ENCODE results near the gene HAPLN2.
"Not testable (repeated sequence)": the region's sequence is repeated elsewhere in the genome, so short reads cannot be mapped to it uniquely, and the experiment has no call there.

HAPLN2 gene

DNA sequence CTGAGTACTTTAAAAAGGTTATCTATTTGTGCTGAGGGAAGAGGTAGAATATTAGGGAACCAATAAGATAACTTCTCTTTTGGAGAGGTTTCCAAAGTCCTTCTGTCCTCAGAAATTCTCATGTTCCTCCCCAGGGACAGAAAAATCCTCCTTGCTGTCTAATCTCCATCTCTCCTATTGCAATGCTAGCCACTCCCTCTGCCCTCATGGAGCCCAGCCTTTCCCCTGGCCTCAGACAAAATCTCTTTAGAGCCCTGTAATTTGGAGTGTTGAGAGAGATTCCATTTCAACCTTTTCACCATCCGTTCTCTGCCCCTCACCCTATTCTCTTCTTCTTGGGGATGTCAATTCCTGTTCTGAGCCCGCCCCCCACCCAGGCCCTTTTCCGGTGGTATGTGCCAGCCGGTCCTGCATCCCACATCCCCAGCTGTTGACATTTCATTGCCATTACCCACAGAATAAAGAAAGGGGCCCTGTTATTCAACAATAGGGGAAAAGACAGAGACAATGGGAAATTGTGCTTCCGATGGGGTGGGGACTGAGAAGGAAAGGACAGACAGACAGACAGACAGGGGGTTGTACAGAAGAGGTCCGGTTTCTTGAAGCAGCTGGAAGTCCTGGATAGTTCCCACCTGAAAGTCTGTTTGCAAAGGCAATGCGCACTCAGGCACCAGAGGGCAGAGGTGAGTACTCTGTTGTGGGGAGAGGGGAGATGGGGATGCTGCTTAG, at the start of gene HAPLN2:
Gene HAPLN2 (plus strand): TSS at position 563 of the 729 bp plus-strand sequence. CDS start 4,076 bp downstream, outside the sequence.
- DNase-seq, result no peak

DNA sequence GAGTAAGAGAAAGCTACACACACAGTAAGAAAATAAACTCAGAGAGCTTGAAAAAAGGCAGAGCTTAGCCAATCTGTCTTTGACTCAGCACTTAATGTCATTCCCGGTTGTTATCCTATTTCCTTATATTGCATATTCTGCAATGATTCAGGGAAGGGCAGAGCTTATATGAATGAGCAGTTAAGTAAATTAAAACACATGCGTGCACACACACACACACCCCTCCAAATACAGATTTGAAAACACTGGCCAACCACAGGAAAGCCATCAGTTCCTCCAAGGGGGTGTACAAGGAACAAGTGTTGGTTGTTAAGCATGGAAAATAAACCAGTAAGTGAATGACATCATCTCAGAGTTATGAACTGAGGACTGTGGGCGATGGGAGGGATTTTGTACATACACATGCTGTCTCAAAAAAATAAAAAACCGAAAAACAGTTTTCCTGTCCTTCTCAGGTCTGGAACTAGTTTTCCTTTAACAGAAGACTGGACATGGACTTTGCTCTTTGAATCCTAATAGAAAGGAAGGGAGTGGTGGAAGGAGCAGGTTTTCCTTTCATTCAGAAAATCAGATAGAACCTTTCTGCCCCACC, 47.9 kb upstream of the HAPLN2 start:
- peak; percentile 53 for DNase-seq

DNA sequence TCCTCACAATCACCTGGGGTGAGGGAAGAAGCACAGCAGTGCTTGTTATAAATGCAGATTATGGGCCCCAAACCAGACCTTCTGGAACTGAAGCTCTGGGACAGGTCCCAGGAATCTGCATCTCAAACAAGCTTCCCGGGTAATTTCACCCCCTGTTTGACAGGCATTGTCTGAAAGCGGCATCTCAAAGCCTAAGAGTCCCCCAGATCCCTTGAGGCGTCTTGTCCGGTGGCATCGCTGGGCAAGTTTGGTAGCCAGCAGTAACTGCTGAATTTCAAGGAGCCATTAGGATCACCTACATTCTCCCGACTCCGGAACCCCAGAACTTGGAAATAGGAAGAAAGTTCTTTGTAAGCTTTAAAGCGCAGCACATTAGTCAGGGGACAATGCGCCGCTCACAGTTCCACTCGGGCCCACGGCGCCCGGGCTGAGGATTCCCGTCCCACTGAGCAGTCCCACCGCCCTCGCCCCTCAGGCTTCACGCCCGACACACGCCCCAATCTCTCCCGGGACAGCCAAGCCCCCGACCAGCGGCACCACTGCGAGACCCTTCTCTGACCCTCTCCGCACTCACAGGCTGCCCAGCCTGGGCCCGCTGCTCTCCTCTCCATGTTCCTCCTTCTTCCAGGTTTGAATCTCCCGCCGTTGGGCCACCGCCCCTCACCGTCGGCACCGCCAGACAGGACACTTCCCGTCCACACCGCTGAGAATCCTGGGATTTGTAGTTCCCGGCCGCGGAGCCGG, 47.1 kb upstream of the HAPLN2 start, which contains the start of gene IQGAP3:
Gene IQGAP3 (minus strand): TSS at position 647 of the 744 bp plus-strand sequence. CDS start 36 bp downstream, at position 611.
- DNase-seq, result peak; percentile 89

DNA sequence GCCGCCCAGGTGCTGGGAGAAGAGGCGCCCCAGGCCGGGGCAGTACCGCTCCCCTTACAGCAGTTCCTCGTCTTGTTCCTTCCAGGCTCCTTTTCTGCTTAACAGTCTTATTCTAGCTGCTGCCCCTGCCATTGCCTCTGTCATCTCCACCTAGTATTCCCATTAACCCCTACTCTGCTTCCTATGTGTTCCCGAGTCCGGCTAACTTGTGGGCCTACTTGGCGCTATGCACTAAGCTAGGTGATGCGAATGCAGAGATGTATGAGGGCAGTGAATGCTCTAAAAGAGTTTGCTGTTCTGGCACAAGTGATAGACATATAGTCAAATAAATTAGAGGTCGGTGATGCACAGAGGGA, 46.6 kb upstream of the HAPLN2 start:
- DNase-seq, result no peak

DNA sequence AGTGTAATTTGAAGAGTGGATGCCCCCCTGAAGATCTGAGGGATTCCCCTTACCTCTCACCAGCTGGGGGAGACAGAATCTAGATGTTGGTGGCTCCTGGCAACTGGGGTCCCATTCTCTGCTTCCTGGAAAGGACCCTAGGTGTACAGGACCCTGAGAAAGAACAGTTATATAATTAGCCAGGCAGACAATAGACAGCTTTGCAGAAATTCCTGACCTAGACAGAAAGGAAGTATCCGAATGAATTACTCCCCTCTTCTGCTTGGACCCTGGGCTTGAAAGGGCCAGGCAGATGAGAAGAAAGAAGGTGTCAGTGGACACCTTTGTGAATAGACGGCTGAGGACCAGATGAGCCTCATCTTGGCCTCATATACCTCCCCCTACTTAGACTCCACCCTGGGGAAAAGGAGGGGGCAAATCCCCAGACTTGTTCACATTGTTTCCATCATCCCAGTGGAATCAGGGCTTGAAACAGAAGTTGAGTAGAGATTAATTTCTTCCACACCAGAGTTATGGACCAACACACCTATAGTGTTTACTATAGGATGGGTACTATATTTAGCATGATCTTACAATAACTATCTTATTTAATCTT, 45.1 kb upstream of the HAPLN2 start:
- no peak for DNase-seq

DNA sequence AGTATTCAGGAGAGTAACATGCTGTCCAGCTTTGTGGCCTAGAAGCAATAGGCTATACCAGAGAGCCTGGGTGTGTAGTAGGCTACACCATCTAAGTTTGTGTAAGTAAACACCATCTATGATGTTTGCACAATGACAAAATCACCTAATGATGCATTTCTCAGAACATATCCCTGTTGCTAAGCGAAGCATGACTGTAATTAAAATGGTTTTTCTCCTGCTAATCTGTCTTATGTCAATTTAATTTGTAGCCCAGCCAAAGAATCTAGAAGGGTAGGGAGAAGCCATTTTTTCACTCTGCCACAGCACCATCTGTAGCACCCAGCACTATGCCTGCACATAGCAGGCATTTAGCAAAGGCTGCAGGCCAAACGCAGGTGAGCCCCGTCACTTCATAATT, 41.7 kb upstream of the HAPLN2 start:
- DNase-seq, result no peak

DNA sequence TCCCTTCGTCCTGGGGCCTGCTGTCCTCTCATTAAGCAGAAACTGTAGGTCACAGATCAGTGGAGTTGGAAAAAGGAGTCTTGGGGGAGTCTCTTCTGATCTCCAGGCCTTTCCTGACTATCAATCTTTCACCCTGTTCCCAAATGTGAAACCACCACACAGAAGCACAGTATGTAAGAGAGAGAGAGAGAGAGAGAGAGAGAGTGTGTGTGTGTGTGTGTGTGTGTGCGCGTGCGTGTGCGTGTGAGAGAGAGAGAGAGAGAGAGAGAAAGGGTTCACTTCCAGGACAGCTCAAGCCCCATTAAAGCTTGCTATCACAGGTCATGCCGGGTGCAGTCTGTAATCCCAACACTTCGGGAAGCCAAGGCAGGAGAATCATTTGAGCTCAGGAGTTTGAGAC, 41.2 kb upstream of the HAPLN2 start:
- no peak for DNase-seq

DNA sequence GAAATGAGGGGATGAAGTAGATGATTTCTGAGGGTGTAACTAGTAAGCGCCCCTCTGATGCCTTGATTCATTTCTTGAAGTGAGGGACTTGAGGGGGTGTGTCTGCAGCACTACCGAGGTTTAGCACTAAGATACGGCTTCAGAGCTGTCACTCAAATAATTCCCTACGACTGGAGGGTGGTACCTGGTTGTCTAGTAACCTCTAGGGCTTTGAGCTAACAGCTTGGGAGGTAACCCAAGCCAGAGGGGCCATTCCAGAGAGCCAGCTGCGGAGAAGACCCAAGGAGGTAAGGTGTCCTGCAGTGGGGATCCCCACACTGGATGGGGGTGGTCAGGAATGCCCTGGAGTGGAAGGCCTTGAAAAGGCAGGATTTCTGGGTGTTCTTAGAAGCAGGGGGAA, 39.7 kb upstream of the HAPLN2 start, which contains the start of gene TTC24:
Gene TTC24 (plus strand): TSS at position 252 of the 400 bp plus-strand sequence. CDS start 1,642 bp downstream, outside the sequence.
- DNase-seq, result no peak

DNA sequence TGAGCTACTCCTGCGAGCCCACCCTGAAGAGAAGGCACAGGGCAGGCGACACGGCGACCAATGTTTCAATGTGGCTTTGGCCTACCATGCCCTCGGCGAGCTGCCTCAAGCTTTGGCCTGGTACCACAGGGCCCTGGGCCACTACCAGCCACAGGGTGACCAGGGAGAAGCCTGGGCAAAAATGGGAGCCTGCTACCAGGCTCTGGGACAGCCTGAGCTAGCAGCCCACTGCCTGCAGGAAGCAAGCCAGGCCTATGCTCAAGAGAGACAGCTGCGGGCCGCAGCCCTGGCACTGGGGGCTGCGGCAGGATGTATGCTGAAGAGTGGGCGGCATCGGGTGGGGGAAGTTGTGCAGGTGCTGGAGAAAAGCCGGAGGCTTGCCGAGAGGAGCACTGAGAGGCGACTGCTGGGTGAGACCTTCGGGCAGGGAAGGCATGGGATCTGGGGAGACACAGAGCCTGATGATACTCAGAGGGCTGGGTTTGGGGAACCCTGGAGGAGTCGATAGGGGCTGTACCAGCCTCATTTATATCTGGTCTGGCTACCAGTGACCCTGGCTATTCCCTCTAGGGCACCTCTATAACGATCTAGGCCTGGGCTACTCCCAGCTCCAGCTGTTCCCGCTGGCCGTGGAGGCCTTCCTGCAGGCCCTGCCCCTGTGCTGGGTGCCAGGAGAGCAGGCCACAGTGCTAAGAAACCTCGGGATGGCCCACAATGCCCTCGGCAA, 37.4 kb upstream of the HAPLN2 start:
- no peak for DNase-seq

DNA sequence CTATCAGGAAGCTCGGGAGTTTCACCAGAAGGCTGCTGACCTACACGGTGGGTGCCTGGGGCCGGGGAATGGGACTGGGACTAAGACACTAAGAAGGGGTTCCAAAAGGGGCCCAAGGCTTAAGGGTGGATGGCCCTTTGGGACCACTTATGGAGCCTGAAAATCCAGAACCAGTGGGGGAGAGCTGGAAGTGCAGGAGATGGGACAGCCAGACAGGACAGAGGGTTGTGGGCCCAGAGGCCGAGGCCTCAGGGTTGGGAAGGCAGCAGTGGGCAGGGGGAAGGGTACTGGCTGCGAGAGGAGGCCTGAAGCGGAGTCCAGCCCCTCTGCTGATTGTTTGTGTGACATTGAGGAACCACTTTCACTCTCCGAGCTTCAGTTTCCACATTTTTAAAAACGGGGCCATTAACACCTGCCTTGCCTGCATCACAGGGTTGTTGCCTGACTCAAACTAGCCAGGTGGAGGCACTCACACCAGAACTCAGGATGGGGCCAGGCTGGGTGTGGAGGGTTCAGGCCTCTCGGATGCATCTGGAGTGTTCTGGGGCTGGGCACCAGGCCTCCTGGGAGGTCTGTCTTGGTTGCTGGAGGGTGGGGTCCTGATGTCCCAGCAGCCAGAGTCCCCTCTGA, 36.7 kb upstream of the HAPLN2 start:
- no peak for DNase-seq

DNA sequence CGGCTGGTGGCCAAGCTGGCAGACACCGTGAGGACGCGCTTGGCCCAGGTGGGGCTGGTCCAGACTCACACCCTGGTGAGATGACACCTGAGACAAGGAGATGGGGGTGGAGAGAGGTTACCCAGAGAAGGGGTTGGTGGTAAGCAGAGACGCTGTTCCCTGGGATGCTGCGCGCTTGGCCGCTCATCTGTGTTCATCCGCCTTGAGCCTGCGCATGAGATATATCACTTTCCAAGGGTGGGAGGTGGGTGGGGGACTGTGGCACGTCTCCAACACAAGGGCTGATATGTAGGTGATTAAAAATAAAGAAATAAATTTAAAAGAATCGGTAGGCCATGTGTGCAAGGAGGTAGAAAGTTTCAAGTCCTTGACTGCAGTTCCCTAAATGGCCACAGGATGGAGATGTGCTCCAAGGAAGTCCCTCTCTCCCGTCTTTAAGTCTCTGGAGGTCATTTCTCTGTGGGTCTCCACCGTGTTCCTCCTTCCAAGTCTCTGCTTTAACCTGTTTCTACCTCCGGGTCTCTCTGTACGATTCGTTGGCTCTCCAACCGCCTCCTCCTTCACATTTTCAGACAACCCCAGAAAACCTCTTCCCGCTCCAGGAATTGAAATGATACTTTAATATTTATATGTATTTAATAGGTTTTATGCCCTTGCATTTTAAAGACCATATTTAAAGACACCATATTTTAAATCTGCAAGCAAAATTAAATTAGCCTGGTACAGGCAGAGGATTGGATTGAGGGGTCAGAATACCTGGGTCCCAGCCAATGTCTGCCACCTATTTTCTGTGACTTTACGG, 35.2 kb upstream of the HAPLN2 start:
- peak; percentile 55 for DNase-seq

DNA sequence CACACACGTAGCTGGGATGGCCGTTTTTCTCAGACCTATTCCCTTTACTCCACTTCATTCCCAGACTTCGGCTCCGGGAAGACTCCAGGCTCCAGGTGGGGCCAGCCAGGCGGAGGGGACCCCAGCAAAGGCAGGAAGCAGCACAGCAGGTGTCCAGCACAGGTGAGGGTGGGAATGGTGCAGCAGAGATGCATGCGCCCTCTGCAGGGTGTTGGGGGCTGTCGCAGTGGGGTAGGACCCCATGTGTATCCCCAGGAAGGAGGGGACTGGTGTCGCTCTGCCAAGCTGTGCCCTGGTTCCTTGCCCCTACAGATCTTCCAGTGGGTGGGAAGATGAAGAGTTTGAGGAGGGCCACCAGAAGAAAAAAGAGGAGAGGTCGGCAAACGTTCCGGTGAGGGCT, 34.4 kb upstream of the HAPLN2 start:
- no peak for DNase-seq

DNA sequence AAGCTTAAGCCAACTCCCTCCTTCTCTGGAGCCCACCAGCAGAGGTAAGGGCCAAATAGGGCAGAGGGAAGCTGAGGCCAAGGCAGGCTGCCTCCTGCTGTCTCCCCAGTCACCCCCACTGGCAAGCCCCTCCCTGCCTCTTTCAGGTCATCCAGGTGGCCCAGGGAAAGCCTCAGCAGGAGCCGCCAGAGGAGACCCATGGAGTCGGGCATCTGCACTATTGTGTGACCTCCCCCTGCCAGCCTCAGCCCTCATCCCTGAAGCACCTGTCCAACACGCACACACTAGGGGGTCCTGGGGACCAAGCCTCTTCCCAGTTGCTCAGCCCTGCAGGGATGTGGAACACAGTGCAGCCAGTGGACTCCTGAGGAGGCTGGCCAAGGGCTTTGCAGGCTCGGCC, 32.9 kb upstream of the HAPLN2 start:
- no peak for DNase-seq

DNA sequence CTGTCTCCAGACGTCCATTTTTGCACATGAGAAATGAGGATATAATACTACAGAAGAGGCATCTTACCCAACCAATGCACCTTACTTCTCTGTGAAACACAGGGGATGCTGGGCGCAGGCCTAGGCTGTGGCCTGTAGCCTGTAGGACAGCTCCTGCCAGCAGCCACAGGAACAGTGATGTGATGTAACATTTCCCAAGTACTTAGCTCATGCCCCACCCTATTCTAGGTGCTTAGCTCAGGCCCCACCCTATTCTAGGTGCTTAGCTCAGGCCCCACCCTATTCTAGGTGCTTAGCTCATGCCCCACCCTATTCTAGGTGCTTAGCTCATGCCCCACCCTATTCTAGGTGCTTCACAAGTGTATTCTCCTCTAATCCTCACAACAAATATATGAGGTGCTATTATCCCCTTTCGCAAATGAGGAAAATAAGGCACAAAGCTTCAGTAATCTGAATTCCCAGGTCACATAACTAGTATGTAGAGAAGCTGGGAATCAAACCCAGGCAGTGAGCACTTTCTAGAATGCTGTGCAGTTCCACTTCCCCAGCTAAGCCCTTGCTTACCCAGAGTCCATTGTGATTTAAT, 32.2 kb upstream of the HAPLN2 start:
- no peak for DNase-seq

DNA sequence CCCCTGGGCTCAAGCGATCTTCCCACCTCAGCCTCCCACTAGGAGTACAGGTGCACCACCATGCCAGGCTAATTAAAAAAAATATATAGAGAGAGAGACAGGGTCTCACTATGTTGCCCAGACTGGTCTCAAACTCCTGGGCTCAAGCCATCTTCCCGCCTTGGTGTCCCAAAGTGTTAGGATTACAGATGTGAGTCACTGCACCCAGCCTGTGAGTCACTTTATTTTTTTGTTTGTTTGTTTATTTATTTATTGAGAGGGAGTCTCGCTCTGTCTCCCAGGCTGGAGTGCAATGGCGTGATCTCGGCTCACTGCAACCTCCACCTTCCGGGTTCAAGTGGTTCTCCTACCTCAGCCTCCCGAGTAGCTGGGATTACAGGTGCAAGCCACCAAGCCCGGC, 31.3 kb upstream of the HAPLN2 start:
- DNase-seq, result not testable (repeated sequence)

DNA sequence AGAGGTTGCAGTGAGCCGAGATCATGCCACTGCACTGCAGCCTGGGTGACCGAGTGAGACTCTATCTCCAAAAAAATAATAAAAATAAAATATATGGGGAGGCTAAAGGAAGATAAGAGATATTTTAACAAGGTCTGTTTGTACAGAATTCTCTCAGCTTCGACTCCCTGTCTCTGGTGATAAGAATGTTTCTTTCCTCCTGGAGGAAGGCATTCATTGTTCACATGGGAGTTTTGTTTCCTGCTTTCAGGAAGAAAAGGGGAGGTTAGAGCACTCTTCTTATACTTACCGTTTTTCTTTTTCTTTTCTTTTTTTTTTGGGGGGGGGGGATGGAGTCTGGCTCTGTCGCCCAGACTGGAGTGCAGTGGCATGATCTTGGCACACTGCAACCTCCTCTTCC, 29.7 kb upstream of the HAPLN2 start:
- DNase-seq, result no peak

DNA sequence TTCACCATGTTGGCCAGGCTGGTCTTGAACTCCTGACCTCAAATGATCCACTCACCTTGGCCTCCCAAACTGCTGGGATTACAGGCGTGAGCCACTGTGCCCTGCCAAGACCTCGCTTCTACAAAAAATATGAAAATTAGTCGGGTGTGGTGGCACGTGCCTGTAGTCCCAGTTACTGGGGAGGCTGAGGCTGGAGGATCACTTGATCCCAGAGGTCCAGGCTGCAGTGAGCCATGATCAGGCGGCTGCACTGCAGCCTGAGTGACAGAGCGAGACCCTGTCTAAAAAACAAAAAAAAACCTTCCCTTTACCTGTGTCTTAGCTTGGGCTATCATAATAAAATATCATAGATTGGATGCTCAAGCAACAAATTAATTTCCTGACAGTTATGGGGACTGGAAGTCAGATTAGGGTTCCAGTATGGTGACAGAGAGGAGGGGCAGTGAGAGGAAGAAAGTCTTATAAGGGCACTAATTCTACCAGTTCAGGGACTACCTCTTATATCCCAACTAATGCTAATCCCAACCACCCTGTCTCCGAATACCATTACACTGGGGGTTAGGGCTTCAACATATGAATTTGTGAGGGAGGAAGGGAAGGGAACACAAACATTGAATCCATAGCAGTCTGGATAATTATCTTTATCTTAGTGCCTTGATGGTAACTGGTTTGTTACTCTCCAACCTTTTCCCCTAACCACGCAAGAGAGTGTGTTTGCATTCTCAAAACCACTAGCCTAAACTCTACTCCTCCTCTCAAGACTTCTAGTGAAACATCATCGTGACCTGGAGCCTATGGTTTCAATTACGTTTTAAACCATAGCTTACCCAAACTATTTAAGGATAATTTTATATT, 28.7 kb upstream of the HAPLN2 start:
- DNase-seq, result no peak

DNA sequence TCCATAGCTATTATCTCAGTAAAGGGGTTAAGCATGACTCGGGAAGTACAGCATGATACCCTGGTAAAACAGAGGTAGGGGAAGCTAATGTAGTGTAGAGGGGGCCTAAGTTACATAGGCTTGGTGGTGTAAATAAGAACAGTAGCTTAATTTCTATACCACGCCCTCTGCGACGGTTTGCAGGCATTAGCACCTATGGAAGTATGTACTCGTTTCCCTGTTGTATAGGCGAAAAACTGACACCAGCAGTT, 28.1 kb upstream of the HAPLN2 start:
- no peak for DNase-seq

DNA sequence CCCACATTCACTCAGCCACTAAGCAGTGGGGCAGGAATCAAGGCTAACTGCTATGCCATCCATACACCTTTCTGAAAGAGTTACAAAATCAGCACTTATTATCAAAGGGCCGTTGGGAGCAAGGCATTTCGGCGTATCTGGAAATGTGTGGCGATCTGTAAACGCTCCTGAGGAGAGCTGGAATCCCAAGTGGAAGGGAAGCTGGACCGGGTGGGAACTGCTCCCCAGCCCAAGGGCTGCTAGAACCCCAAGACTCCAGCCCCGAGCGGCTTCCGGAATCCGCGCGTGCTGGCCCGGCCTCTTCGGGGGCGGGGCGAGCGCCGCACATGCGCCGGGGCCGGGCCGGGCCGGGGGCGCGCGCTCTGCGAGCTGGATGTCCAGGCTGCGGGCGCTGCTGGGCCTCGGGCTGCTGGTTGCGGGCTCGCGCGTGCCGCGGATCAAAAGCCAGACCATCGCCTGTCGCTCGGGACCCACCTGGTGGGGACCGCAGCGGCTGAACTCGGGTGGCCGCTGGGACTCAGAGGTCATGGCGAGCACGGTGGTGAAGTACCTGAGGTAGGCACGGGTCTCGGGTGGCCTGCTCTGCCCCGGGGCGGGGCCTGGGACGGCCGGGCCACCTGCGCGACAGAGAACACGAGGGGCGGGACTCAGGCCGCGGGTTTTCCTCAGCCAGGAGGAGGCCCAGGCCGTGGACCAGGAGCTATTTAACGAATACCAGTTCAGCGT, 27.6 kb upstream of the HAPLN2 start, which contains the start of gene NAXE:
Gene NAXE (plus strand): TSS at position 345 of the 726 bp plus-strand sequence. CDS start 29 bp downstream, at position 374.
- DNase-seq, result peak; percentile 81
